ENCODE data around the gene ARL15.
A peak's percentile ranks its signal among the peaks of the same experiment; 100 is the strongest.

ARL15 gene

GRCh38 chr5:54205918-54206317, 104.5 kb downstream of the ARL15 start:
- no peak for DNase-seq (ENCODE audit: low read depth)
- H3K4me3 ChIP-seq (ENCODE audit: control insufficient read depth, low read depth, low read length), result no peak overlapping the region
- TF ChIP-seq CTCF (conservative IDR thresholded peaks at IDR 0.05; ENCODE audit: control insufficient read depth, insufficient read depth, low read depth, low read length), result no peak

- no peak overlapping the region for H3K4me3 ChIP-seq (ENCODE audit: control insufficient read depth, low read depth, low read length)
- TF ChIP-seq CTCF (conservative IDR thresholded peaks at IDR 0.05; ENCODE audit: control insufficient read depth, insufficient read depth, low read depth, low read length), result no peak
- no peak for DNase-seq (ENCODE audit: low read depth)
Observed at GRCh38 chr5:54205453-54205852, 104.9 kb downstream of the ARL15 start.

DNA sequence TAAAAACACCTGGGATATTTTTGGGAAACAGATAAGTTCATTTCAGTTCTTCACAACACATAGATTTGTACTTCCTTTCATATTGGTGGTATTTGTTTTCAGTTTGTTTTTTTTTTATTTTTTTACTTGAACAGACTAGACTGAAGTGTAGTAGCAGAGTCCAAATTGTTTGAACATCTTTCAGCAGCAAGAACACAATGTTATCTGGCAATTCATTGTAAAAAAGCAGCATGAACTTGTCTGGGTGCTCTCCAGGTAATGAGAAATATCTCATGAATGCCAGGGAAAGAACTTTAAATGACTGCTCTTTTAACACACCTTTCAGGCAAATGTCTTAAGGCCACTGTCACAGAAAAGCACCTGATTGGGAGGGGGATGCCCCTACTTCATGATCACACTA, 113.4 kb downstream of the ARL15 start:
- no peak for TF ChIP-seq CTCF (conservative IDR thresholded peaks at IDR 0.05; ENCODE audit: control insufficient read depth, insufficient read depth, low read depth, low read length)
- H3K4me3 ChIP-seq (ENCODE audit: control insufficient read depth, low read depth, low read length), result no peak overlapping the region
- DNase-seq (ENCODE audit: low read depth), result no peak

GRCh38 chr5:54195701-54196100, 114.7 kb downstream of the ARL15 start:
- no peak overlapping the region for H3K4me3 ChIP-seq (ENCODE audit: control insufficient read depth, low read depth, low read length)
- peak; percentile 17 for DNase-seq (ENCODE audit: low read depth)
- TF ChIP-seq CTCF (conservative IDR thresholded peaks at IDR 0.05; ENCODE audit: control insufficient read depth, insufficient read depth, low read depth, low read length), result no peak

- no peak for DNase-seq (ENCODE audit: low read depth)
- no peak for TF ChIP-seq CTCF (conservative IDR thresholded peaks at IDR 0.05; ENCODE audit: control insufficient read depth, insufficient read depth, low read depth, low read length)
- H3K4me3 ChIP-seq (ENCODE audit: control insufficient read depth, low read depth, low read length), result no peak overlapping the region
Observed at GRCh38 chr5:54194318-54194717, 116.1 kb downstream of the ARL15 start.

- no peak for TF ChIP-seq CTCF (conservative IDR thresholded peaks at IDR 0.05; ENCODE audit: control insufficient read depth, insufficient read depth, low read depth, low read length)
- no peak for DNase-seq (ENCODE audit: low read depth)
- no peak overlapping the region for H3K4me3 ChIP-seq (ENCODE audit: control insufficient read depth, low read depth, low read length)
Observed at GRCh38 chr5:54187694-54188093, 122.7 kb downstream of the ARL15 start.

DNA sequence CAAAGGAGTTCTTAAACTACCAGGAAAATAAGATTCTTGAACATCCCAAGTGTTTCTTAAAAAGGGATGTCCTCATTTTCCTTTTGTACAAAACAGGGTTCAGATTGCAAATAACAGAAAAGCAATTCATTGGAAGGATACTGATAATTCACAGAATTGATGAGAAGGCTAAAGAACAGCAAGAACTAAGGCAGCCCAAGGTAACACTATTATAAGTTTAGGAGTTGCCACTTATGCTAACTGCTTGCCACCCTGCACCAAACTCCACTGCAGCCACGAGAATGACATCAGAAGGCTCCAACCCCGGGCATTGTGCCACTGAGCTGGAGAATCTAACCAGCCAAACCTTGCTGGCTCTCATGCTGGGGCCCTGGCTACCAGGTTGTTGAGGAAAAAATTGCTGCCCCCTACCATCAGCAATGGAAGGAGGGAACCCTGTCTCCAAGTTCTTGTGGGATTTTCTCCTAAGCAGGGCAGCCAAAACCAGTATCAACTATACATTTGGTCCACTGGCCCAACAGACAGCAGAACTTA, 123.4 kb downstream of the ARL15 start:
- TF ChIP-seq CTCF (conservative IDR thresholded peaks at IDR 0.05; ENCODE audit: control insufficient read depth, insufficient read depth, low read depth, low read length), result no peak
- no peak for DNase-seq (ENCODE audit: low read depth)
- H3K4me3 ChIP-seq (ENCODE audit: control insufficient read depth, low read depth, low read length), result no peak overlapping the region

Data from fibroblast of mammary gland (primary cell).